Measurements from ENCODE around the gene SLC26A1. TPM values are rescaled to one million over a fixed set of nuclear protein-coding genes. Genes with fewer than 3 reads are reported as not detected.
A peak's percentile ranks its signal among the peaks of the same experiment; 100 is the strongest.
"Not testable (repeated sequence)": the region's sequence is repeated elsewhere in the genome, so short reads cannot be mapped to it uniquely, and the experiment has no call there.

The SLC26A1 gene
- polyA plus RNA-seq, 6 donors from 2014 or later = 0.22 to 4.3 (median 0.77) TPM; not detected in 1

DNA sequence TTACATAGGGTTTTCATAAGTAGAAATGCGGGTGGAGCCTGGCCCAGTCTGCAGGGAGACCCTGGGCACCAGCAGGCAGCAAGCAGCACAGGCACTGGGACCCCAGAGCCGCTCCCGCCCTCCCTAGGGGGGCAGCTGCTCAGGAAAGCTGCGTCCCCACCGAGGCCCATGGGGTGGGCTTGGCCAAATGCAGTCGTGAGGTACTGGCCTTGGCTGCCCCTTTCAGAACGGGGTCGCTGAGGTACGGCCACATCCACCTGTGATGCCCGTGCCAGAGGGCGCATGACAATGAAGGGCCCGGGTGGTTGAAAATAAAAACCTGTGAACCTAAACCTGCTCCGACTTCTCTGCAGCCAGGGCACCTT is 44.3 kb downstream of the SLC26A1 start:
- Mint-ChIP-seq H3K27ac (no peak overlapping the region), H3K9me3 (no peaks in the 10 kb centered on the region), H3K27me3 (no peaks in the 10 kb centered on the region), H3K4me3 (no peak overlapping the region), H3K36me3 (peaks cover 0 to 12% of the 10 kb centered on the region in 2 donors), H3K4me1 (peaks cover 23 to 43% (median 26%) of the 10 kb centered on the region in 3 donors)
- DNase-seq = no peak
- ATAC-seq (ENCODE audit: low read depth in 2 of 2) = no peak

DNA sequence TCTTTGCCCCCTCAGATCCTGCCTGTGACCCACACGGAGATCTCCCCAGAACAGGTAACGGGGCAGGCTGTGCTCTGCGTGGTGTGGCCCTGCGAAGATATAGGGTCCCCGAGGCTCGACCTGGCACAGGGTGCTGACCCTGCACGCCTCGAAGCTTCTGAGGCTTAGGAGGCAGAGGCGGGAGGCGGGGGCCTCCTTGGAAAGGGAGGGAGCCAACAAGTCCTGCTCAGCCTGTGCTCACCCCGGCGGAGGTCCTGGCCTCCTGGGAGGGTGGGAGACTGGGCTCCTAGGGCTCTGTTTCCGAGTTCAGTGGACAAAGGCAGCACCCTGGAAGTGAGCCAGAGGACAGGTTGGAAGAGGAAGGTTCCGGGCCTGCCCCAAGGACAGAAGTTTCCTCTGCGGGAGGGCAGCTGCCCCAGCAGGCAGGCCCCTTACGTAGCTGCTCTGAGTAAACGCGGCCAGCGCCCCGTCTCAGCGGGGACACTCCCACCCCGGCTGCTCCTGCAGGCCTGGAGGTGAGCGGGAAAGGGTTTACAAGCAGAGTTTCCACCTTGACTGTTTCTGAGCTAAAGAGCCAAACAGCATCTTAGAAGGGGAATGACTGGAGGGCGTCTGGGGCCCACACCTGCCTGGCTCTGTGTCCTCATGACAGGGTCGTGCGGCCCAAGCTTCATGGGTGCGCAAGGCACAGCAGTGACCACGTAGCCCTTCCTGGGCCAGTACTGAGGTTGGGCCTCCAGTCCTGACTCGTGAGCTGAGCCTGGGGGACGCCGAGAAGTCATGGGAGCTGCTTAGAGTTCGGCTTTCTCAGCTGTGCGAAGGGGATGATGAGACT is 44.9 kb downstream of the SLC26A1 start:
- peaks cover 0 to 11% of the 10 kb centered on the region in 2 donors for H3K36me3 Mint-ChIP-seq
- no peaks in the 10 kb centered on the region for H3K9me3 Mint-ChIP-seq
- H3K4me1 Mint-ChIP-seq = peaks cover 23 to 43% (median 24%) of the 10 kb centered on the region in 3 donors
- no peak overlapping the region for H3K27ac Mint-ChIP-seq
- ATAC-seq (ENCODE audit: low read depth in 2 of 2) (no peak), DNase-seq (no peak)
- no peaks in the 10 kb centered on the region for H3K27me3 Mint-ChIP-seq
- H3K4me3 Mint-ChIP-seq = no peak overlapping the region

DNA sequence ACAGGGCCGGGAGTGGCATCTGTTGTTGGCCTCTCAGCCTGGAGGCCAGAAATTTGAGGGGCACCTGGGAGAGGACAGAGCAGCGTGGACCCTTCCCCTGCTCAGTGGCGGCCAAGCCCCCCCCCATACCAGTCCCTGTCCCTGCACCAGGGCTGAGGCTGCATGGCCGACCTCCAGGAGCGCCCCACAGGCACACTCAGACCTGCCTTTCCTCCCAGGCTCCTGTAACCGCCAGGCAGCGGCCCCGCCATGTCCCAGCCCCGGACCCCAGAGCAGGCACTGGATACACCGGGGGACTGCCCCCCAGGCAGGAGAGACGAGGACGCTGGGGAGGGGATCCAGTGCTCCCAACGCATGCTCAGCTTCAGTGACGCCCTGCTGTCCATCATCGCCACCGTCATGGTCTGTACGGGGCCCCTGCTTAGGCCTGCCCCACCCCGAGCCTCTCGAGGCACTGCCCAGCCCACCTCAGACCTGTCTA is 45.7 kb downstream of the SLC26A1 start:
- Mint-ChIP-seq H3K4me3 (peak overlapping the region in 1 of 8 donors; percentile 5), H3K27ac (no peak overlapping the region), H3K9me3 (no peaks in the 10 kb centered on the region), H3K36me3 (peaks cover 0 to 11% of the 10 kb centered on the region in 2 donors), H3K4me1 (peaks cover 23 to 42% (median 23%) of the 10 kb centered on the region in 3 donors), H3K27me3 (no peaks in the 10 kb centered on the region)
- ATAC-seq (ENCODE audit: low read depth in 2 of 2) (no peak), DNase-seq (no peak)

DNA sequence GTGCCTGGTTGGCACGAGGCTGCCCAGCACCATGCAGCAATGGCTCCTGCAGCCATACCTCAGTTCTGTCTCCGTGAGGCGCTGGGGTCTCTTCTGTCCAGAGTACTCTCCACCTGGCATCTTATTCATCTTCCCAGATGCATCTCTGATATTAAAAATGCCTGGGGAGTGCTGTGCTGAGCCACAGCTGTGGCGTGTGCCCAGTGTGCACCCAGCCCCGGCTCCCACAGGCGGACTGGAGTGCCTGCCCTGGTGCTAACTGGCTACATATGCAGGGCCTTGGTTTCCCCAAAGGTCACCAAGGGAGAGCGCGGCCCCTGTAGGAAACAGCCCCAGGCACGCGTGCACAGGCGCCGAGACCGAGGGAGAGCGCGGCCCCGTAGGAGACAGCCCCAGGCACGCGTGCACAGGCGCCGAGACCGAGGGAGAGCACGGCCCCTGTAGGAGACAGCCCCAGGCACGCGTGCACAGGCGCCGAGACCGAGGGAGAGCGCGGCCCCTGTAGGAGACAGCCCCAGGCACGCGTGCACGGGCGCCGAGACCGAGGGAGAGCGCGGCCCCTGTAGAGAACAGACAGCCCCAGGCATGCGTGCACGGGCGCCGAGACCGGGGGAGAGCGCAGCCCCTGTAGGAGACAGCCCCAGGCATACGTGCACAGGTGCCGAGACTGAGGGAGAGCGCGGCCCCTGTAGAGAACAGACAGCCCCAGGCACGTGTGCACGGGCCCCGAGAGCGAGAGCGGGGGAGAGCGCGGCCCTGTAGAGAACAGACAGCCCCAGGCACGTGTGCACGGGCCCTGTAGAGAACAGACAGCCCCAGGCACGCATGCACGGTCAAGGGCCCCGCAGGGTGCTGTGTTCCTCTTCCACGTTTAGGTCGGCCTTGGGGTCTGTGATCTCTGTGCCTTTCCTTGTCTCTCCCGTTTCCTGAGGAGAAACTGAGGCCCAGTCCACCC is 46.4 kb downstream of the SLC26A1 start:
- peak; percentile 42 to 43 for ATAC-seq (ENCODE audit: low read depth in 2 of 2)
- peak overlapping the region in 2 of 6 donors; percentile 47 to 64 for H3K27ac Mint-ChIP-seq
- no peaks in the 10 kb centered on the region for H3K27me3 Mint-ChIP-seq
- peak overlapping the region in 3 of 8 donors; percentile 13 to 66 (median 54) for H3K4me3 Mint-ChIP-seq
- H3K36me3 Mint-ChIP-seq = peaks cover 0 to 11% of the 10 kb centered on the region in 2 donors
- H3K9me3 Mint-ChIP-seq = no peaks in the 10 kb centered on the region
- DNase-seq = no peak
- peaks cover 23 to 36% (median 23%) of the 10 kb centered on the region in 3 donors for H3K4me1 Mint-ChIP-seq

DNA sequence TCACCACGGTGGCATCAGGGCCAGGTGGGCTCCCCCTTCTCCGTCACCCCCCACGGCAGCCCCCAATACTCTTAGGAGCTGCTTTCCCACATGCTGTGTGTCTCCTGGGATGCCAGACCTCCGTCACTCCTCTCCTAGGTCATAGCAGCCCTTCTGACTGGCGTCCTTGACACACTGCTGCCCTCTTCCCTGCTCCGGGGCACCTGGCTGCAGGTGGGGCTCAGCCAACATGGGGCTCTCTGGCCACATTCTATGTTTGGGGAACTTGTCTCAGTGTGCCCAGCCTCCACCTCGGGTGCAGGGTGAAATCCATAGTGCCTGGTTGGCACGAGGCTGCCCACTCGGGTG is 47.1 kb downstream of the SLC26A1 start:
- peak overlapping the region in 2 of 6 donors; percentile 30 to 53 for H3K27ac Mint-ChIP-seq
- no peak for DNase-seq
- H3K9me3 Mint-ChIP-seq = no peaks in the 10 kb centered on the region
- no peak for ATAC-seq (ENCODE audit: low read depth in 2 of 2)
- H3K27me3 Mint-ChIP-seq = no peaks in the 10 kb centered on the region
- H3K36me3 Mint-ChIP-seq = peaks cover 0 to 11% of the 10 kb centered on the region in 2 donors
- peaks cover 23 to 36% (median 23%) of the 10 kb centered on the region in 3 donors for H3K4me1 Mint-ChIP-seq
- H3K4me3 Mint-ChIP-seq = no peak overlapping the region

DNA sequence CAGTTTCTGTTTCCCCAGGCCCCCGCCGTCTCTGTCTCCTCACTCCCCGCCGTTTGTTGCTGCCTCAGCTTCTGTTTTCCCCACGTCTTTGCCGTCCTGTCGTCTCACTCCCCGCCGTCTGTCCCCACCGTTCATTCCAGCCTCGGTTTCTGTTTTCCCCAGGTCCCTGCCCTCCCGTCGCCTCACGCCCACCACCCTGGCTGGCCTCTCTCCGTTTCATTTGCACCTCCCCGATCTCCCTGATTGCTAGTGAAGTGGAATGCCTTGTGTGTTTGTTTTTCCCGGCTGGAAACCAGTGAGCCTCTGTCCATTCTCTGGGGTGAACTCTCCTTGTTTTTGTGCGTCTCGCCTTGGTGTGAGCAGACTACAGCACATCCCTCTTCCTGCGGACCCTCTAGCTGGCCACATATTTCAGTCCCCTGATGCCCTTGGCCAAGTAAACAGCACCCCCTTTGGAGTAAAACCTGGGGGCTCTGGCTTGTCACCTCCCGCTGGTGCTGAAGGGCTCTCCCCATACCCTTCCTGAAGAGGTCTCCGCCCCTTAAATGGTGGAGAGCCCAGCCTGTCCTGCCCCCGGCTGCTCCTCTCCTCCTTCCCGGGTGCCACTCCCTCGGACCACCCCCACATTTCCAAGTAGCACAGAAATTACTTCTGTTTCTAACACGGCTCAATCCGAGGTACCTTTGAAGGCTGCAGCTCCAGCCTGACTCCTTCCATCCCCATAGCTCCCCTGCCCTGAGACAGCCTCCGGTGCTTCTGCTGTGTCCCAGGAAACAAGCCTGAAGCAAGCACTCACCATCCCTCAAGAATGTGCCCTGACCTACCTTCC is 47.7 kb downstream of the SLC26A1 start:
- peak overlapping the region in 2 of 8 donors; percentile 25 to 71 for H3K4me3 Mint-ChIP-seq
- H3K36me3 Mint-ChIP-seq = peaks cover 0 to 11% of the 10 kb centered on the region in 2 donors
- H3K27me3 Mint-ChIP-seq = no peaks in the 10 kb centered on the region
- no peak for ATAC-seq (ENCODE audit: low read depth in 2 of 2)
- H3K4me1 Mint-ChIP-seq = peaks cover 23 to 37% (median 23%) of the 10 kb centered on the region in 3 donors
- H3K27ac Mint-ChIP-seq = peak overlapping the region in 3 of 6 donors; percentile 28 to 49 (median 30)
- DNase-seq = no peak
- H3K9me3 Mint-ChIP-seq = no peaks in the 10 kb centered on the region

DNA sequence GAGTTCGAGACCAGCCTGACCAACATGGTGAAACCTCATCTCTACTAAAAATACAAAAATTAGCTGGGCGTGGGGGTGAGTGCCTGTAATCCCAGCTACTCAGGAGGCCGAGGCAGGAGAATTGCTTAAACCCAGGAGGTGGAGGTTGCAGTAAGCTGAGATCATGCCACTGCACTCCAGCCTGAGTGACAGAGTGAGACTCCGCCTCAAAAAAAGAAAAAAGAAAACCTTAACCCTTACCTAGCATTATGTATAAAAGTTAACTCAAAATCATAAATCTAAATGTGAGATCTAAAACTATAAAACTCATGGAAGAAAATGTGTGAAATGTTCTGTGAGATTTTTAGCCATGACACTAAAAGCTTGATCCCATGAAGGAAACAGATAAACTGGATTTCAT is 53.7 kb downstream of the SLC26A1 start:
- H3K4me1 Mint-ChIP-seq = peaks cover 29 to 53% (median 48%) of the 10 kb centered on the region in 3 donors
- peak overlapping the region in 1 of 6 donors; percentile 19 for H3K27ac Mint-ChIP-seq
- not testable (repeated sequence) for DNase-seq; ATAC-seq (ENCODE audit: low read depth in 2 of 2); H3K27me3 Mint-ChIP-seq; H3K36me3 Mint-ChIP-seq; H3K9me3 Mint-ChIP-seq
- H3K4me3 Mint-ChIP-seq = peak overlapping the region in 1 of 8 donors; percentile 6

Other genes starting within 250 kb of the SLC26A1 start
- gene CPLX1, start 167.3 kb downstream of the SLC26A1 start, polyA plus RNA-seq (ENCODE audit: low read depth in 6 of 6) = not detected
- gene GAK, start 61.1 kb downstream of the SLC26A1 start, polyA plus RNA-seq (ENCODE audit: low read depth in 6 of 6) = 10 to 100 TPM; 28.5 to 71.3 (median 48.1) TPM
- gene TMEM175, start 60.9 kb downstream of the SLC26A1 start, polyA plus RNA-seq (ENCODE audit: low read depth in 6 of 6) = 10 to 100 TPM; 18.7 to 38.8 (median 24.1) TPM
- 10 to 100 TPM in 1 of 6 donors, 1 to 10 TPM in 5; 1.6 to 11.9 (median 4.1) TPM for gene DGKQ, start 19.8 kb downstream of the SLC26A1 start, polyA plus RNA-seq (ENCODE audit: low read depth in 6 of 6)
- 1 to 10 TPM; 2.2 to 8.3 (median 3.3) TPM for gene IDUA, start 6.4 kb downstream of the SLC26A1 start, polyA plus RNA-seq (ENCODE audit: low read depth in 6 of 6)
- gene FGFRL1, start 18.2 kb upstream of the SLC26A1 start, polyA plus RNA-seq (ENCODE audit: low read depth in 6 of 6) = 1 to 10 TPM in 2 of 6 donors, under 1 TPM in 3, not detected in 1; 0.22 to 2.3 (median 0.37) TPM
- gene RNF212, start 120.2 kb upstream of the SLC26A1 start, polyA plus RNA-seq (ENCODE audit: low read depth in 6 of 6) = 10 to 100 TPM in 1 of 6 donors, 1 to 10 TPM in 4, under 1 TPM in 1; 0.79 to 11.6 (median 2.0) TPM
- gene SPON2, start 179.2 kb upstream of the SLC26A1 start, polyA plus RNA-seq (ENCODE audit: low read depth in 6 of 6) = 1 to 10 TPM in 5 of 6 donors, under 1 TPM in 1; 0.56 to 4.1 (median 1.5) TPM